GM18505 (cell line): ENCODE results near the gene PURB.
"Not testable (repeated sequence)": the region's sequence is repeated elsewhere in the genome, so short reads cannot be mapped to it uniquely, and the experiment has no call there.

Experiments
- ATAC-seq: cut with Tn5 transposase; IDR thresholded peaks from one replicate; pipeline ENCODE4 v1.9.1; 2021; ENCODE audit not compliant: unreplicated experiment
- POLR2A ChIP-seq: IDR thresholded peaks from 4 replicates; pipeline ENCODE4 v1.6.1; 2011; ENCODE audit warnings: borderline replicate concordance; ENCODE audit not compliant: insufficient read depth, insufficient read length; ENCODE audit errors: extremely low read depth

PURB gene

DNA sequence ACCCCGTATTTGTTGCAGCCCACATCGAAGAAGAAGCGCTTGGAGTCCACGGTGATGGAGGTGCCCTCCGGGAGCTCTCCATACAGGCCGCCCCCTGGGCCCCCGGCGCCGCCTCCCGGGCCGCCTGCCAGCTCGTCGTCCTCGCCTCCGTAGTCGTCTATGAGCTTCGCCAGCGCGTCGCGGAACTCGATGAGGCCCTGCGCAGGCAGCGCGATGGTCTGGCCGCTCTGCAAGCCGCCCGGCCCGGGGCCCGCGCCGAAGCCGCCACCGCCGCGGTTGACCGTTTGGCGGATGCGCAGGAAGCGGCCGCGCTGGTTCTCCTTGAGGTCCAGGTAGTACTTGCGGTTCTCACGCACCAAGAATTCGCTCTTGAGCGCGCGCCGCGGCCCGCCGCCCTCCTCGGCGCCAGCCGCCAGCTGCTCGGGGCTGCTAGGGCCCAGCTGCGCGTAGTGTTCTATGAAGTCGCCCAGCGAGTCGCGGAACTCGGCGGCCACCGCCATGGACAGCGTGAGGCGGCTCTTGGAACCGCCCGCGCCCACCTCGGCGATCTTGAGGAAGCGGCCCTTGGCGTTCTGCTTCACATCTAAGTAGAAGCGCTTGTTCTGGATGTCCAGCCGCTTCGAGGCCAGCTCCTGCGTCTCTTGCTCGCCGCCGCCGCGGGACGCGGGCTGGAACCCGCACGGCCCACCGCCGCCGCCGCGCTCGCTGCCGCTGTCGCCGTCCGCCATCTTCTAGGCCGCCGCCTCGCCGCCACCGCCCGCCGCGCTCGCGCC is 523 bp downstream of the PURB start:
- TF ChIP-seq POLR2A: no peak
- ATAC-seq: peak; percentile 20

DNA sequence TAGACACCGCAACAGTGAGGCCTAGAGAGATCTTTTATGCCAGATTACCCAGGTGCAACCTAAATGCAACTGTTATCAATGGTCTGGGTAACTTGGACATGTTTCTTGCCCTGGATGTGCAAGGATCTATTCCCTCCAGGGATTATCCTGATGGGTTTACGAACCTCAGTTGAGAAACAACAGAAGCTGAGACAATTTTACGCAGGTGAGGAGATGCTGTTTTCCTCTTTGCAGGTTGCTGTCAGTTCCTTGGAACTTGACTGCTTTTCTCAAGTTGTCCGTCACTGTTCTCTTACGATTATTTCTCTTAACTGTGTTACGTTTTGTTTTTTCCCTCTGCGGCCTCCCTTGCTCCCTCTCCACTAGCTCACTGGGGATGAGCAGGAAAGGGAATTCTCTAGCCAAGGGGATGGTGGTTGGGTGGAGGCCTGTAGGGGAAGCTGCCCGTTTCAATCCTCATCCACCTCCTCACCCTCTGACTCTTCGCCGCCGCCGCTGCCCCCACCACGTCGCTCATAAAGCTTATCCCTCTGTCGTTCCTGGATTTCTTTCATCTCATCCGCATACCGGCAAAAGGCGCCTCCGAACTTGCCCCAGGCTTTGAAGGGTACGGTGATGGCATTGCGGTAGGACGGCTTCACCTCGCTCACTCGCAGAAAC is 1.2 kb downstream of the PURB start:
- no peak for ATAC-seq
- no peak for TF ChIP-seq POLR2A

DNA sequence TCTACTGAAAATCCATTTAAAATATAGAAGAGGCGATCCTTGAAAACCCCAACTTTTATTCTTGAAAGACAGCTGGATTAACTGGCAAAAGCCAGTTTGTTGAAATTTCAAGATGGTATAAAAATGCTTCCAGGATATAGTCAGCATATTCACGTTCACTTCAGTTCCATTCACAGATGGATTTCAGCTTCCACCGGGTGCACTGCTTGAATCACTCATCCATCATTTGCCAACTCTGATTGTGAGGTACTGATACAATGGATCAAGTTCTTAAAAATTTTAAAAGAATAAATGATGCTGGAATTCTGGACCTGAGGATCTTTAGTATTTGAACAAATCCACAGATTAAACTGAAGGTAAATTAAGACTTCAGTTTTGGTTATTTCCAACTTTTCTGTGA is 2.4 kb downstream of the PURB start:
- TF ChIP-seq POLR2A: no peak
- no peak for ATAC-seq

DNA sequence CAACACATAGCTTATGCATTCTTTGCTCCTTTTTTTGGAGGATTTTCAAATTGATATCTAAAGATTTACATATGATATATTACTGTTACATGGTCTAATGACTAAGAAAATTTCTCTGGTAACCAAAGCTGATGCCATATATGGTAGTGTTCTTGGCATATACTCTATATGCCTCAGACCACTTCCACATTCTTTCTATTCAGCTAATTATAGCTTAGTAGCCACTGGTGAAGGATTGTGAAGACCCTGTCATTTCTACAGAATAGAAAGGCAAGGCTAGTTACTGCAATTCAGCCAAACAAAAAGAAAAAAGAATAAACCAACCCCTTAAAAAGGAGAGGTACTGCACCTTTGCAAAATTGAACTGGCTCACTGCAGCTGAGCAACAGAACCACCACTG is 3.7 kb downstream of the PURB start:
- TF ChIP-seq POLR2A: no peak
- ATAC-seq: no peak

- no peak for ATAC-seq
- TF ChIP-seq POLR2A: no peak
Observed at GRCh38 chr7:44881066-44881600, 4.2 kb downstream of the PURB start.

GRCh38 chr7:44880317-44881018 is 4.9 kb downstream of the PURB start:
- no peak for ATAC-seq
- TF ChIP-seq POLR2A: peak; percentile 21

GRCh38 chr7:44876393-44876792 is 8.9 kb downstream of the PURB start:
- no peak for ATAC-seq
- no peak for TF ChIP-seq POLR2A

DNA sequence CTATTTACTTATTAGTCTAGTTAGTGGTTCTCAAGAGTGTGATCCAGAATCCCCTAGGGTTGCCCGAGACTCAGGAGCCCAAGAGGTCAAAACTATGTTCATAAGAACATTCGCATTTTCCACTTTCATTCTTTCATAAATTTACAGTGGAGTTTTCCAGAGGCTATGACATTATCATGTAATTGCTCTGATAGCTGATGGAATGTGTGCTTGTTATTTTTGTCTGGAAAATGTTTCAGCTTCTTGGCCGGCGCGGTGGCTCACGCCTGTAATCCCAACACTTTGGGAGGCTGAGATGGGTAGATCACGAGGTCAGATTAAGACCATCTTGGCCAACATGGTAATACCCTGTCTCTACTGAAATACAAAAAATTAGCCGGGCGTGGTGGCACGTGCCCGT is 10.1 kb downstream of the PURB start:
- ATAC-seq: no peak
- TF ChIP-seq POLR2A: no peak

GRCh38 chr7:44872787-44873186 is 12.5 kb downstream of the PURB start:
- ATAC-seq: no peak
- no peak for TF ChIP-seq POLR2A

- not testable (repeated sequence) for ATAC-seq
Observed at GRCh38 chr7:44871918-44872317, 13.4 kb downstream of the PURB start.

GRCh38 chr7:44870780-44871179 is 14.6 kb downstream of the PURB start:
- ATAC-seq: not testable (repeated sequence)

- not testable (repeated sequence) for ATAC-seq
Observed at GRCh38 chr7:44870336-44870735, 15.0 kb downstream of the PURB start.

GRCh38 chr7:44867073-44867995 is 18.0 kb downstream of the PURB start:
- no peak for TF ChIP-seq POLR2A
- ATAC-seq: no peak

DNA sequence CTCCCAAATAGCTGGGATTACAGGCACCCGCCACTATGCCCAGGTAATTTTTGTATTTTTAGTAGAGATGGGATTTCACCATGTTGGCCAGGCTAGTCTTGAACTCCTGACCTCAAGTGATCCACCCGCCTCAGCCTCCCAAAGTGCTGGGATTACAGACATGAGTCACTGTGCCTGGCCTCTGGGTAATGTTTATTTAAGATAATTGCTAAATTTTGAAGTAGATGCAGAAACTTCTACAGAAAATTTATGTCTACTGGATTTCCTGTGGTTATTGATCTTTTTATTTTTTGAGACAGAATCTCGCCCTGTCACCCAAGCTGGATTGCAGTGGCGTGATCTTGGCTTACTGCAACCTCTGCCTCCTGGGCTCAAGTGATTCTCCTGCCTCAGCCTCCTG is 23.4 kb downstream of the PURB start:
- not testable (repeated sequence) for ATAC-seq
